Fibroblast of the aortic adventitia (primary cell): ENCODE results near the gene GPR87. TPM values are rescaled to one million over a fixed set of nuclear protein-coding genes. Genes with fewer than 3 reads are reported as not detected.

Experiments
- DNase-seq: peaks from one replicate; pipeline ENCODE4 v3.0.0-alpha.2; 2010; ENCODE audit warnings: low read depth
- H3K4me3 ChIP-seq: 2 replicates; pipeline ENCODE4 v1.5.1; 2011; ENCODE audit warnings: low read depth, mild to moderate bottlenecking, control low read depth, low read length, moderate library complexity
- total RNA-seq: library from RNA; depleted of rRNA; stranded (reverse); fragments of >200 nt; gene quantifications from 2 replicates; pipeline ENCODE4 v1.2.3, GENCODE V29; 2012; ENCODE audit warnings: low replicate concordance
- TF ChIP-seq, protein P1 (sequence below): IDR thresholded peaks from 2 replicates; pipeline ENCODE4 v1.5.1; 2011; ENCODE audit warnings: mild to moderate bottlenecking, low read length, control low read depth, inconsistent platforms; ENCODE audit not compliant: insufficient read depth

The GPR87 gene
- total RNA-seq, 1 donor, result 0.18 TPM

DNA sequence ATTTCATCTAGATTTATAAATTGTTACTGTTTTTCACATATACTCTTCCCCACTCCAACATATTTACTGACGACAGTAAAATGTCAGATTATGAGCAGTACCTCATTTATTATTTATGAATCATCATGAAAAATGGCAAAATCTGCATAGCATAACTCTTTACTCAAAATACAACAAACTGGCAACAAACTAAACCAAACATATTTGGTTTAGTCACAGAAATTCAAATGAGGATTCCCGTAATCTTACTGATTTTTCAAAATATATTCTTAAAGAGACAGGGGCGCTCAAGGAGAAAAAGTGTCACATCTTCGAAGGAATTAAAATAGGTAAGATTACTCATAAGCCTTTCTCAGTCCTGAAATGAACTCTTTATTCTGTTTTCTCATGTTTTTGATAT lies 3.0 kb upstream of the GPR87 start:
- H3K4me3 ChIP-seq, result no peak overlapping the region
- TF ChIP-seq, protein P1, sequence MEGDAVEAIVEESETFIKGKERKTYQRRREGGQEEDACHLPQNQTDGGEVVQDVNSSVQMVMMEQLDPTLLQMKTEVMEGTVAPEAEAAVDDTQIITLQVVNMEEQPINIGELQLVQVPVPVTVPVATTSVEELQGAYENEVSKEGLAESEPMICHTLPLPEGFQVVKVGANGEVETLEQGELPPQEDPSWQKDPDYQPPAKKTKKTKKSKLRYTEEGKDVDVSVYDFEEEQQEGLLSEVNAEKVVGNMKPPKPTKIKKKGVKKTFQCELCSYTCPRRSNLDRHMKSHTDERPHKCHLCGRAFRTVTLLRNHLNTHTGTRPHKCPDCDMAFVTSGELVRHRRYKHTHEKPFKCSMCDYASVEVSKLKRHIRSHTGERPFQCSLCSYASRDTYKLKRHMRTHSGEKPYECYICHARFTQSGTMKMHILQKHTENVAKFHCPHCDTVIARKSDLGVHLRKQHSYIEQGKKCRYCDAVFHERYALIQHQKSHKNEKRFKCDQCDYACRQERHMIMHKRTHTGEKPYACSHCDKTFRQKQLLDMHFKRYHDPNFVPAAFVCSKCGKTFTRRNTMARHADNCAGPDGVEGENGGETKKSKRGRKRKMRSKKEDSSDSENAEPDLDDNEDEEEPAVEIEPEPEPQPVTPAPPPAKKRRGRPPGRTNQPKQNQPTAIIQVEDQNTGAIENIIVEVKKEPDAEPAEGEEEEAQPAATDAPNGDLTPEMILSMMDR, result no peak

DNA sequence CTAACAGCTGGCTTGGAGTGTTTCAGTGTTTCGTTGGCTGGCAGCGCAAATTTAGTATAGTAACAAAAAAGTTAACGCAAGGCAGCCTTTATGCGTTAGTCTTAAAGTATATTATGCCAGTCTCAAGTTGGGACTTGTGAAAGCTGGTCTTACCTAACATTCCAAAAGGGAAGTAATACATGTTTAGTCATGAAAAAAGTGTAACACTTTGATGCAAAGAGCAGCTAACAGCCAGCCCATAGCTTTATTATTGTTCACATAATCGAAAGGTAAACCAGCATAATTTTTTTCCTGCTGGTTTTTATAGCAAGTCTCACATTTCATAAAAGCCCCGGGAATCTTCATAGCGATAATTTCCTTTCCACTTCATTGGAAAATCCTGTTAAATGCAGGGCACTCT lies 2.4 kb upstream of the GPR87 start:
- H3K4me3 ChIP-seq, result no peak overlapping the region
- TF ChIP-seq, protein P1, result no peak
- no peak for DNase-seq

More for the DNA sequence above, 3.0 kb upstream of the GPR87 start:
- no peak for DNase-seq

DNA sequence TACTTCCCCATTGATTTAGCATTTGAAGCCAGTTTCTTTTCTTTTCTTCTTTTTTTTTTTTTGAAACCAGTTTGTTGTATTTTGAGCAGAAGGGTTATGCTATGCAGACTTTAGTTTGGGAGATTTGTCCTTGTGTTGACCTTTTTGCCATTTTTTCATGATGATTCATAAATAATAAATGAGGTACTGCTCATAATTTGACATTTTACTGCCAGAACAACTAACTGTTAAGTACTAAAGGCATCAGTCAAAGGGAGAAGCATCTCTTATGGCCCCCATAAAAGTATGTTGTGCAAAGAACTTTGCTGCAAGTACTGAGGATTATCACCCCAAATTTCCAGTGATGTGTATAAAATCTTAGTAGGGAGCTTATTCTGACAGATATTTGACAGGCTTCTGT lies 1.7 kb upstream of the GPR87 start:
- TF ChIP-seq, protein P1, result no peak
- DNase-seq, result peak; percentile 29
- no peak overlapping the region for H3K4me3 ChIP-seq

DNA sequence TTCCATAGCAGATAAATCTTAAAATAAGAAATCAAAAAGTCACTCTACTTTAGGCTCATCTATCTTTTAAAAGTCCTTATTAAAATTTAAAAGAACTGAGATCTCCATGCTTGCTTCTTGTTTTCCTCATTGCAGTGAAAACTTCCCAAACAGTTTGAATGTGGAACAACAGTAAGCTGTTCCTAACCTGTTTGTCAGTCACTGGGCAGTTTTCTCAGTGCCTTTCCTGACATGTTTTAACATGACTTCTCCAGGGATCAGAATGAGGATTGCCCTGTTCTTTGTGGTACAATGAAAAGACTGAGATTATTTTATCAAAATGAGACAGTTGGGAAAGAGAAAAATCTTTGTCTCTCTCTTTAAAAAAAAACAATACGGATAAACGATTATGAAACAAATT lies 774 bp downstream of the GPR87 start:
- no peak for DNase-seq
- TF ChIP-seq, protein P1, result no peak
- no peak overlapping the region for H3K4me3 ChIP-seq

DNA sequence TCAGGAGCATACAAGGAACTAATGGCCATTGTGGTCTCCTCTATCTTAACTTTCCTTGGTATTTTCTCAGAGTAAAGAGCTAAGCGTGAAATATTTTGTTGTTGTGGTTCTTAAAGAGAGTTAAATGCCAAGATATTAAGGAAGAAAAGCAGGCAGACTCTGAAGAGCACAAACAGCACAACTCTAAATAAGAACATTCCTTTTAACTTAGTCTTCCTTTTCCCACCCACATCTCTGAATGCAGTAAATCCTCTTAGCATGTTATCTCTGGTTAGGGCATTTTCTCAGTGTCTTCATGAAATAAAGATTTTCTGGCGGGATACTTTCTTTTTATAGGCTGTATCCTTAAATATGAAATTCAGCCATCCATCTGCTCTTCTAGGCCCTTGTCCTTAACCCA lies 1.5 kb downstream of the GPR87 start:
- peak; percentile 30 for DNase-seq
- no peak overlapping the region for H3K4me3 ChIP-seq
- TF ChIP-seq, protein P1, result no peak

DNA sequence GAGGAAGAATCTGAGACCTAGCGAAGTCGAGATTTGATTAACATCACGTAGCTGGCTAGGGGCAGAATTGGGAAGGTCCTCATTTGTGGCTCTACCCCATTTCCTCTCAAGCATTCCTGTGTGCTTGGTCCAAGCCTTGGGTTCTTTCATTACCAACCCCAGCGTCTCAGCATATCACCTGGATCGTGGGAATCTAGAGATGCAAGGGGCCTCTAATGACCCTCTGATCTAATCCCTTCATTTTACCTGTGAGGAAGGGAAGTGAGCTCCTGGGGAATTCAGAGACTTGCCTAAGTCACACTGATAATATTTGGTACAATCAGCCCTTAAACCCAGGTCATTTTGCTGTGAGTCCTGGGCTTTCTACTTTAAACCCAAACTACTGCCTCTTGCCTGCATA lies 2.0 kb downstream of the GPR87 start:
- no peak for DNase-seq
- no peak overlapping the region for H3K4me3 ChIP-seq
- TF ChIP-seq, protein P1, result no peak

DNA sequence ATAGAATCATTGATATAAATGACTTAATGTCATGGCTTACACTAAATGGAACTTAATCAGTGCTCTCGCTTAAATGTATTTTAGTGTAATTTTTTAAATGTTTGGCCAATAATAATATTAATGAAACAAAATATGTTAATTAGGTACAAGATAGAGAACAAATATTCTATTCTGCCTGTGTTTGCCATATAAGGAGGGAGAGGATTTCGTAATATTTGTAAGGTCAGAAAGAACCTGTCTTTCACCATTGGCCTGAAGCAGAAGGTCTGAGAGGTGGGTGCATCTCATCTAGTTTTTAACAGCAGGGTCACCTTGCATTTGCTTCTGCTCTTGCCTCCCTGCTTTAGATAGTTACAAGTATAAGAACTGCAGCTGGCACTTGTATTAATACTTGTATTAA lies 2.5 kb downstream of the GPR87 start:
- TF ChIP-seq, protein P1, result no peak
- H3K4me3 ChIP-seq, result no peak overlapping the region
- no peak for DNase-seq
